Stimulated activated CD4-positive, alpha-beta T cell treated with anti-CD3 and anti-CD28 coated beads, TNF-alpha, amount 100 ng/mL, for 4 hours (primary cell): ENCODE measurements around the gene MT4.
"Not testable (repeated sequence)": the region's sequence is repeated elsewhere in the genome, so short reads cannot be mapped to it uniquely, and the experiment has no call there.

ENCODE experiments used
- DNase-seq, 3 experiments: peaks; one replicate each; pipeline ENCODE4 v3.0.0-alpha.2; 2020; ENCODE audit warnings: low read depth in 3 of 3

Gene MT4

DNA sequence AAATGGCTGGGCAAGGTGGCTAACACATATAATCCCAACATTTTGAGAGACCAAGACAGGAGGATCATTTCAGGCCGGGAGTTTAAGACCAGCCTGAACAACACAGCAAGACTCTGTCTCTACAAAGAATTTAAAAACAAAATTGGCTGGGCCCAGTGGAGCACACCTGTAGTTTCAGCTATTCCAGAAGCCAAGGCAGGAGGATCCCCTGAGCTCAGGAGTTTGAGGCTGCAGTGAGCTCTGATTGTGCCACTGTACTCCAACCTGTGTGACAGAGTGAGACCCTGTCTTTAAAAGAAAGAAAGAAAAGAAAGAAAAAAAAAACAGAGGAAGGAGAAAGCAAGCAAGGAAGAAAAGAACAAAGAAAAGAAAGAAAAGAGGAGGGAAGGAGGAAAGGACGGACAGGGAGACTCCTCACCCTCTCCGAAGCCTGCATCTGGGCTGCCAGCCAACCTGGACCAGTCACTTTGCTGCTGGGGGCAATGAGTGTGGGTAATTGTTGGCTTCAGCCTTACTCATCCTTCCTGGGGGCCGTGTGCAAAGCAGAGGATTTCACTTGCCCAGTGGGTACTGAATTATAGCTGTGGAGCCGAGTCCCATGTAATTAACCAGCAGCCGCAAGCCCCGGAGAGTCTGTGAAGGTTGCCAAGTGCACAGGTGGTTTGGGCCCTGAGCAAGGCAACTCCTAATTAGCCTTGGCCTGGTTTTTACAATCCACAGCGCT lies 6.7 kb upstream of the MT4 start:
- no peak for DNase-seq

GRCh38 chr16:56559109-56559508 lies 5.8 kb upstream of the MT4 start:
- DNase-seq = no peak

GRCh38 chr16:56560447-56560846 lies 4.4 kb upstream of the MT4 start:
- no peak for DNase-seq

DNA sequence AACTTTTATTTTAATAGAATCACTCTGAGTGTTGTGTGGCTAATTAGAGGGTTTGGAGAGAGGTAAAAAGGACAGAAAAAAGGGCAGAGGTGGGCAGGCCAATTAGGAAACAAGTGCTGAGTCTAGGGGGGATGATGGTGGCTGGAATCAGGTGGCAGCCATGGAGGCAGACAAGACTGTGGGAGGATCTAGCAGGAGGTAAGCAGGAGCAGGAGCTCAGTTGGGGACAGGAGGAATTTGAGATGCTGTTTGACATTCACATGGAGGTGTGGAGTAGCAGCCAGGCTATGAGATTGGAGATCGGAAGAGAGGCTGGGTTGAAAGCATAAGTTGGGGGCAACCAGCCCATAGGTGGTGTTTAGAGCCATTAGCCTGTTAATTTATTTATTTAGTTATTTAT lies 3.7 kb upstream of the MT4 start:
- DNase-seq = no peak

- no peak for DNase-seq
These were observed 5.1 kb downstream of the MT4 start for GRCh38 chr16:56569971-56570370.

DNA sequence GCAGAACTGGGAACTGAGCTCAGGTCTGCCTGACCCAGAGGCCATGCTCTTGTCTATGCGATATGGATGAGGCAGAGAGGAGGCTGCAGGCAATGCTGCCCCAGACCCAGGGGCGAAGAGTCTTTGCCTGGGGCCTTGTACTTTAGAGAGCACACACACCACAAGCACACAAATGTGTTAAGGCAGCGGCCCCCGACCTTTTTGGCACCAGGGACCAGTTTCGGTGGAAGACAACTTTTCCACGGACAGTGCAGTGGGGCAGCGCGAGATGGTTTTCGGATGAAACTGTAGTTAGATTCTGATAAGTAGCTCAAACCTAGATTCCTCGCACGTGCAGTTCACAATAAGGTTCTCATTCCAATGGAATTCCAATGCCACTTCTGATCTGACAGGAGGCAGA lies 6.7 kb downstream of the MT4 start:
- DNase-seq = no peak

DNA sequence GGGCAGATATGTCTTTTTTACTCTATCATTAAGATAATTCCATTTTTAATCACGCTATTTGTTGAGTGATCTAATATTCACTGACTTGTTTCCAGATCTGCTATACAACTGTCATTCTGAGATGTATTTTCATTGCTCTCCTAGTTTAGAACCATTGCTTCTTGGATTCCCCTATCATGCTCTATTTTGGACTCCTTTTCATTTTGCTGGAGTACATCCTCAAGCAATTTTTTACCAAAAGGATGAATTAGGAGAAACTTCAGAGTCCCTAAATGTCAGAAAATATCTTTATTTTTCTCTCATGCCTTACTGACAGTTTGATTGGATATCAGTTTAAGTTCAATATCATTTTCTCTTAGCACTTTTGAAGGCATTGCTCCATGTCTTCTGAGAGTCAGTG lies 9.8 kb downstream of the MT4 start:
- DNase-seq = no peak

- peak; percentile 72 to 81 (median 81) for DNase-seq
These were observed 11.9 kb downstream of the MT4 start for GRCh38 chr16:56576585-56577299.

GRCh38 chr16:56577300-56577625 lies 12.4 kb downstream of the MT4 start:
- DNase-seq = no peak

DNA sequence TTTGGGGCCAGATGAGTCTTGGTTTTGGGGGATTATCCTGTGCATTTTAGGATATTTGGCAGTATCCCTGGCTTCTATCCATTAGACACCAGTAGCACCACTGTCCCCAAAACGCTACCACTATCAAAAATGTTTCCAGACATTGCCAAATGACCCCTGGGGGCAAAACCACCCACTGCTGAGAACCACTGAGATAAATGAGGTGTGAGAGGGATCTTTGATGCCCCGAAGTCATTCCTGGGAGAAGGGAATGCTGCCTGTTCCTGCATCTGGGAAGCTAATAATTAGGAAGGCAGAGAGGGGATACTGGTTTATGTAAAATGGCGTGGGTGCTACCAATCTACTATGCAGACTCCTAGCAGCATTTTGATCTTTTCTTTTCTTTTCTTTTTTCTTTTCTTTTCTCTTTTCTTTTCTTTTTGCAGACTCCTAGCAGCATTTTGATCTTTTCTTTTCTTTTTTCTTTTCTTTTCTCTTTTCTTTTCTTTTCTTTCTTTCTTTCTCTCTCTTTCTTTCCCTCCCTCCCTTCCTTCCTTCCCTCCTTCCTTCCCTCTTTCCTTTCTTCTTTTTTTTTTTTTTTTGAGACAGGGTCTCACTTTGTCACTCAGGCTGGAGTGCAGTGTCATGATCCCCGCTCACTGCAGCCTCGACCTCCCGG lies 15.6 kb downstream of the MT4 start:
- no peak for DNase-seq

DNA sequence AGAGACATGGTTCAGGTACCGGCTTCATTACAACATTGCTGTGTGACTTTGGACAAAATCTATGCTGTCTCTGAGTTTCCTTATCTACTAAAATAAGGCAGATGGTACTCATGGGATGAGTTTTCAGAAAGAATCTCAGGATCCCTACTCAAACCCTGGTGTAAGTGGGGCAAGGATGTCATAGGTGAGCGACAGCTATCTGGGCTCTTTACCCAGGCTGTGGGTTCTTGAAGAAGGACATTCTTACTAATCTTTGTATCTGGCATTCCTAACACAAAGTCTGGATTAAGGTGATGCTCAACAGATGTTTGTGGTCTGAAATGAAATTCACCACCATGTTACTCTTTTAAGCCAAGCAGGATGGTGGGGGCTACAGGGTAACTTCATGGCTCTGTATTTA lies 18.0 kb downstream of the MT4 start:
- not testable (repeated sequence) for DNase-seq

DNA sequence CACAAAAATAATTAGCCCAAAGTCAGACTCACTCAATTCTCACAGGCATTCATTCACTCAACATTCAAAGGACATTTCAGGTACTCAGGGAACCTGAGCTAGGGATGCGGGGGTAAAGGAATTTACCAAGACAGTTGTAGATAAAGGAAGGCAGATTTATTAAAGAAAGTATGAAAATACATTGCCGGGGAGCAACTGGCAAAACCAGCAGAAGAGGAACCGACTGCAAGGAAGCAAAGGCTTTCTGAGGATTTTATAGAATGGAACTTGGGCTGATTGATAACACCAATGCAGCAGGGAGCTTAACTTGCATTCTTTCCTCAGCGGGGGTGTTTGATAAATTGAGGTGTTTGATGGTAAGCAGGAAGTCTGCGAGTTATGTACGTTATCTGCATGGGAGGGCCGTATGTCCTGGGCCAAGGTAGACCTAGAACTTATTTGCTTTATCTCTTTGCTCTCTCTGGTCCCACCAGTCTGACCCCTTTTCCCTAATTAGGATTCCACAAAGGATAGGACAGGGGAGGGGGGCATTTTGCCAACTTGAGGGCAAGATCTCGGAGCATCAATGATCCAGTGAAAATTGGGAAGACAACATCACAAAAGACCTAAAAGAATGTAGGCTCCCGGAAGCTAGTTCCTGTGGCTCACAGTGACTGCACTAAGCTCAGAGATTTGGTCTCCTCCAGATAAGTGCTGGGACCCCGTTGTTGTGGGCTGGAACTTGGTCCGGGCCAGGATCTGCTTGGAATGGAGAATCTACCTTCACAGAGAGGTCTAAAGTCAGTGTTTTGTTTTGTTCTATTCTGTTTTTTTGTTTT lies 18.7 kb downstream of the MT4 start:
- no peak for DNase-seq

DNA sequence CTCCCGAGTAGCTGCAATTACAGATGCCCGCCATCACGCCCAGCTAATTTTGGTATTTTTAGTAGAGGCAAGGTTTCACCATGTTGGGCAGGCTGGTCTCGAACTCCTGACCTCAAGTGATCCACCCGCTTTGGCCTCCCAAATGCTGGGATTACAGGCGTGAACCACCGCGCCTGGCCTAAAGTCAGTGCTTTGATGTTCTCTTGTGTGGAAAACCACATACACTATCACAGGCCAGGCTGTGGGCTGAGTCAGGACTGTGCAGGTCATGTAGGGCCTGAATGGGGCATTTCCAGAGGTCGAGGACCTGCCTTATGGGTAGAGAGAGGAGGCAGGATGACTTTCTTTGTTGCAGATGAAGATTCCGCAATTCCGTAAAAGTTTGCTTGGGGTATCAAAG lies 19.4 kb downstream of the MT4 start:
- no peak for DNase-seq

- no peak for DNase-seq
These were observed 23.9 kb downstream of the MT4 start for GRCh38 chr16:56588781-56589140.

DNA sequence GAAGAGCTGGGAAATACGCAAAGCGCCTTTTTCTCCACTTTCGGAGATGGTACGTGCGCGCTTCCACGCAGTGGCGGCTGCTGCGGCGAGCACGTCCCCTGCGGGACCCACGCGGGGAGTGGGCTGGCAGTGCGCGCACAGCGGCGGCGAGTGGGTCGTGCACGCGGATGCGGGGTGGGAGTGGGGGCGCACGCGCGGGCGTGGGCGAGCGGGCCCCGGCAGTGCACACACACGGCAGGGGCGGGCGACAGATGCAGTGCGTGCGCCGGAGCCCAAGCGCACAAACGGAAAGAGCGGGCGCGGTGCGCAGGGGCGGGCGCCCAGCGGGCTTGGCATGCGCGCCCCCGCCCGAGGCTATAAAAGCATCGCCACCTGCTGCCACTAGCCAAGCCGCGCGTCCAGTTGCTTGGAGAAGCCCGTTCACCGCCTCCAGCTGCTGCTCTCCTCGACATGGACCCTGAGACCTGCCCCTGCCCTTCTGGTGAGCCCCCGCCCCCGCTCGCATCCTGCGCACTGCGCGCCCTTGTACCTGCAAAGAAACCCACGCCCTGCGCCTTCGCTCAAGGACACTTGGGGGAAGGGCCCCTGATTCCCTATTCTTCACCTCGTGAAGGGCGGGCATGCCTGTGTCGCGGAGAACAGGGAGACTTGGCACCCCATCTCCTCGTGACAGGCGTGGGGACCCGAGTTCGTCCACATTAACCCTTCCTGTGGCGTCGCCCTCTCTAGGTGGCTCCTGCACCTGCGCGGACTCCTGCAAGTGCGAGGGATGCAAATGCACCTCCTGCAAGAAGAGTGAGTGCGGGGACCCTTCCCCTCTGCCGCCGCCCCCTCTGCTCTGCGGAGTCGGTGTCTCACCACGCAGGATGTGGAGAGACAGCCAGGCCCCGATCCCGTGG lies 24.5 kb downstream of the MT4 start, which contains the start of gene MT3:
MT3 (plus strand) TSS at position 388 of the 899 bp plus-strand sequence; CDS start at position 451, 63 bp downstream.
- DNase-seq = peak in 1 of 3 experiments; percentile 20

DNA sequence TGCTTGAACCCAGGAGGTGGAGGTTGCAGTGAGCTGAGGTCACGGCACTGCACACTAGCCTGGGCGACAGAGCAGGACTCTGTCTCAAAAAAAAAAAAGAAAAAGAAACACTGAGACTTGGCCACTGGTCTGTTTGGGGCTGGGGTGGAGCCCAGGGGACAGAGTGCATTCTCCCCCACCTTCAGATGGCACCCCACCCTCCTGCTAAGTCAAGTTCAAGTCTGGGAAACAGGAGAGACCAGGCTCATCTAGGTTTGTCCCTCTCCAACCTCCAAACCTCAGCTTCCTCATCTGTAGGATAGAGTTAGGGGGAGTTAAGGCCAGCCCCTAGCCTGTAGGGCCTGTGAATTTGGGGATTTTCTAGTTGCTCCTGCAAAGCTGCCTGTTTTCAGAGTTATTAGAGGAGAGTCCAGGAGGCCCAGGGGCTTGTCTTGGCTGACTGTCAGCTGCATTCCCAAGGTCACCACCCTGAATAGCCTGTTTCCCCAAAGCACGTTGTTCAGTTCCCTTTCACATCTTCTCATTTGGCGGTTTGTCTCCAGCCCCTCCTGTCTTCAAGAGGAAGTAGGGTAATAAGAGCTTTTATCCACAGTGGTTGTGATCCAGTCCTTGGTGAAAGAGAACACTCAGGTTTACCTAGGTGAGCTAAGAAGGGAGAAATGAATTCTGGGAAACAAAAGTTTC lies 26.6 kb downstream of the MT4 start:
- no peak for DNase-seq

GRCh38 chr16:56593573-56594291 lies 28.9 kb downstream of the MT4 start:
- no peak for DNase-seq

DNA sequence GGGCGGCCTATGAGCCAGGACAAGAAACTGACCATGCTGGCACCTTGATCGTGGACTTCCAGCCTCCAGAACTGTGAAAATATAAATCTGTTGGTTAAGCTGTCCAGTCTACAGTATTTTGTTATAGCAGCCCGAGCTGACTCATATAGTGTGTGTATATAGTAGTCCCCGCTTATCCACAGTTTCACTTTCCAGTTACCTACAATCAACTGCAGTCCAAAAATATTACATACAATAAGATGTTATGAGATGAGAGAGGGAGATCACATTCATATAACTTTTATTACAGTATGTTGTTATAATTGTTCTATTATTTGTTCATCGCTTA lies 29.4 kb downstream of the MT4 start:
- DNase-seq = no peak

GRCh38 chr16:56600398-56600999 lies 35.6 kb downstream of the MT4 start:
- no peak for DNase-seq

GRCh38 chr16:56601325-56601724 lies 36.5 kb downstream of the MT4 start:
- no peak for DNase-seq
